ENCODE data around the gene EEF1AKMT1. TPM values are rescaled to one million over a fixed set of nuclear protein-coding genes. Genes with fewer than 3 reads are reported as not detected.
A peak's percentile ranks its signal among the peaks of the same experiment; 100 is the strongest.

Gene EEF1AKMT1
- polyA plus RNA-seq, 1 donor from 2014 or later, result 8.2 TPM

DNA sequence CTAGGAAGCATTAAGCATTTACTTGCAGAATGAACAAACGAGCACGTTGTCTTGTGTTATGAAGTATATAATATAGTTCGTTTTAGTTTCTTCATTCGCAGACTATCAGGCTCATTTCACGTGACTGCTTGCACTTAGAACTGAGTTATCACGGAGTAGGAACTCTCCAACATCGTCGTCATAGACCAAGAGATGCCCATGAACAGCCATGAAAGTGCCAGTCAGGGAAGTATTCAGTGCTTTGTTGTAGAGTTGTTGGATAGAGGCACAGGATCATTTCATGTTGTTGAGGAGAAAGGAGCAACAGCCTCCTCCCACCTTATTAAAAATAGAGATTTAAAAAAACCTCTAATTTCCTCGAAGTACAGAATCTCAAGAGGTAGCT is 71.2 kb downstream of the EEF1AKMT1 start:
- no peaks in the 10 kb centered on the region for H4K20me1 ChIP-seq (ENCODE audit: insufficient read depth)
- H2AFZ ChIP-seq (ENCODE audit: low read depth, low read length), result peak overlapping the region; percentile 65
- peak overlapping the region; percentile 72 for H3K4me2 ChIP-seq (ENCODE audit: low read length)
- TF ChIP-seq REST (IDR thresholded peaks at IDR 0.05; ENCODE audit: borderline replicate concordance) (no peak), MXI1 (conservative IDR thresholded peaks at IDR 0.05; ENCODE audit: poor library complexity, severe bottlenecking) (no peak), EZH2 (IDR thresholded peaks at IDR 0.05; ENCODE audit: borderline replicate concordance, insufficient read depth, low read length, poor library complexity, severe bottlenecking) (no peak), EP300 (conservative IDR thresholded peaks at IDR 0.05; ENCODE audit: poor library complexity, severe bottlenecking) (no peak), POLR2AphosphoS5 (IDR thresholded peaks at IDR 0.05) (no peak), TAF1 (IDR thresholded peaks at IDR 0.05; ENCODE audit: low read depth) (no peak), RAD21 (conservative IDR thresholded peaks at IDR 0.05) (no peak), SMC3 (conservative IDR thresholded peaks at IDR 0.05; ENCODE audit: poor library complexity) (no peak)
- TF ChIP-seq, protein P1, sequence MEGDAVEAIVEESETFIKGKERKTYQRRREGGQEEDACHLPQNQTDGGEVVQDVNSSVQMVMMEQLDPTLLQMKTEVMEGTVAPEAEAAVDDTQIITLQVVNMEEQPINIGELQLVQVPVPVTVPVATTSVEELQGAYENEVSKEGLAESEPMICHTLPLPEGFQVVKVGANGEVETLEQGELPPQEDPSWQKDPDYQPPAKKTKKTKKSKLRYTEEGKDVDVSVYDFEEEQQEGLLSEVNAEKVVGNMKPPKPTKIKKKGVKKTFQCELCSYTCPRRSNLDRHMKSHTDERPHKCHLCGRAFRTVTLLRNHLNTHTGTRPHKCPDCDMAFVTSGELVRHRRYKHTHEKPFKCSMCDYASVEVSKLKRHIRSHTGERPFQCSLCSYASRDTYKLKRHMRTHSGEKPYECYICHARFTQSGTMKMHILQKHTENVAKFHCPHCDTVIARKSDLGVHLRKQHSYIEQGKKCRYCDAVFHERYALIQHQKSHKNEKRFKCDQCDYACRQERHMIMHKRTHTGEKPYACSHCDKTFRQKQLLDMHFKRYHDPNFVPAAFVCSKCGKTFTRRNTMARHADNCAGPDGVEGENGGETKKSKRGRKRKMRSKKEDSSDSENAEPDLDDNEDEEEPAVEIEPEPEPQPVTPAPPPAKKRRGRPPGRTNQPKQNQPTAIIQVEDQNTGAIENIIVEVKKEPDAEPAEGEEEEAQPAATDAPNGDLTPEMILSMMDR (IDR thresholded peaks at IDR 0.05; ENCODE audit: poor library complexity, severe bottlenecking), result no peak
- no peaks in the 10 kb centered on the region for H3K79me2 ChIP-seq (replicated peaks; ENCODE audit: insufficient read depth, low read length)
- peak overlapping the region; percentile 84 for H3K9ac ChIP-seq (ENCODE audit: low read length)
- peak overlapping the region; percentile 97 for H3K4me3 ChIP-seq (ENCODE audit: low read length)
- H3K27me3 ChIP-seq (ENCODE audit: insufficient read depth, low read depth, low read length), result no peaks in the 10 kb centered on the region
- no peaks in the 10 kb centered on the region for H3K9me2 ChIP-seq (ENCODE audit: insufficient read depth, low read length)
- H3K9me3 ChIP-seq (ENCODE audit: low read length), result no peaks in the 10 kb centered on the region
- no peaks in the 10 kb centered on the region for H3F3A ChIP-seq (ENCODE audit: insufficient read depth, low read length, poor library complexity, severe bottlenecking)
- peak overlapping the region; percentile 57 for H3K27ac ChIP-seq (ENCODE audit: low read length)
- H3K36me3 ChIP-seq (ENCODE audit: insufficient read depth, low read length), result no peaks in the 10 kb centered on the region

- H3K9me2 ChIP-seq (ENCODE audit: insufficient read depth, low read length), result no peaks in the 10 kb centered on the region
- peak overlapping the region; percentile 97 for H3K4me3 ChIP-seq (ENCODE audit: low read length)
- no peaks in the 10 kb centered on the region for H3F3A ChIP-seq (ENCODE audit: insufficient read depth, low read length, poor library complexity, severe bottlenecking)
- no peak overlapping the region for H3K9ac ChIP-seq (ENCODE audit: low read length)
- no peaks in the 10 kb centered on the region for H3K36me3 ChIP-seq (ENCODE audit: insufficient read depth, low read length)
- TF ChIP-seq TAF1 (IDR thresholded peaks at IDR 0.05; ENCODE audit: low read depth), result no peak
- TF ChIP-seq REST (IDR thresholded peaks at IDR 0.05; ENCODE audit: borderline replicate concordance), result no peak
- TF ChIP-seq, protein P1 (IDR thresholded peaks at IDR 0.05; ENCODE audit: poor library complexity, severe bottlenecking), result no peak
- no peak for TF ChIP-seq EP300 (conservative IDR thresholded peaks at IDR 0.05; ENCODE audit: poor library complexity, severe bottlenecking)
- no peak for TF ChIP-seq POLR2AphosphoS5 (IDR thresholded peaks at IDR 0.05)
- no peak for TF ChIP-seq SMC3 (conservative IDR thresholded peaks at IDR 0.05; ENCODE audit: poor library complexity)
- no peak for TF ChIP-seq MXI1 (conservative IDR thresholded peaks at IDR 0.05; ENCODE audit: poor library complexity, severe bottlenecking)
- no peak for TF ChIP-seq EZH2 (IDR thresholded peaks at IDR 0.05; ENCODE audit: borderline replicate concordance, insufficient read depth, low read length, poor library complexity, severe bottlenecking)
- TF ChIP-seq RAD21 (conservative IDR thresholded peaks at IDR 0.05), result no peak
- H2AFZ ChIP-seq (ENCODE audit: low read depth, low read length), result no peak overlapping the region
- H4K20me1 ChIP-seq (ENCODE audit: insufficient read depth), result no peaks in the 10 kb centered on the region
- H3K27ac ChIP-seq (ENCODE audit: low read length), result no peak overlapping the region
- H3K4me2 ChIP-seq (ENCODE audit: low read length), result no peak overlapping the region
- H3K79me2 ChIP-seq (replicated peaks; ENCODE audit: insufficient read depth, low read length), result no peaks in the 10 kb centered on the region
- H3K9me3 ChIP-seq (ENCODE audit: low read length), result no peaks in the 10 kb centered on the region
- H3K27me3 ChIP-seq (ENCODE audit: insufficient read depth, low read depth, low read length), result no peaks in the 10 kb centered on the region
These were observed 72.3 kb downstream of the EEF1AKMT1 start for GRCh38 chr13:20701461-20701860.
